Endothelial cell of umbilical vein (primary cell): ENCODE measurements around the gene NOD2. TPM values are rescaled to one million over a fixed set of nuclear protein-coding genes. Genes with fewer than 3 reads are reported as not detected.

Experiments
- BruUV-seq: library from RNA; stranded (reverse); fragments of 400-500 nt; replicated peaks from 2 replicates; lab custom pipeline; 2021; lab: Mats Ljungman, UMichigan
- CTCF ChIA-PET: fragments of 300-600, 350-600 bp; sonication (Branson Sonifier 250); formaldehyde crosslinking; loops from one replicate; lab custom pipeline; 2021; ENCODE audit warnings: antibody characterized with exemption, inconsistent platforms; lab: Charles Lee
- POLR2A ChIA-PET: fragments of 300-600, 350-600 bp; sonication (Branson Sonifier 250); formaldehyde crosslinking; loops from one replicate; lab custom pipeline; 2021; ENCODE audit warnings: antibody characterized with exemption, inconsistent platforms; lab: Charles Lee
- DNase-seq: peaks from one replicate; pipeline ENCODE4 v3.0.0-alpha.2; 2011; ENCODE audit warnings: low read depth, low spot score
- FAIRE-seq: peaks from 2 replicates; lab custom pipeline; 2011; peaks lifted over from hg19 to GRCh38; lab: Jason Lieb, UNC
- H2AFZ ChIP-seq: 2 replicates; pipeline ENCODE4 v1.6.0; 2012; ENCODE audit warnings: low read depth, low read length, control low read depth, inconsistent platforms
- H3K27ac ChIP-seq: 2 replicates; pipeline ENCODE4 v1.5.1; 2011; ENCODE audit warnings: low read depth, mild to moderate bottlenecking, control low read depth, low read length, moderate library complexity; ENCODE audit not compliant: insufficient read depth
- H3K27me3 ChIP-seq, 2 experiments: 2 replicates each; pipeline versions ENCODE4 v1.6.0 to v1.6.1; 2011; ENCODE audit warnings: low read length in 2 of 2, mixed read lengths in 1 of 2; ENCODE audit not compliant: control insufficient read depth in 2 of 2, insufficient read depth in 2 of 2
- H3K36me3 ChIP-seq, 2 experiments: 2 replicates in 1 of 2; 3 replicates in 1 of 2; pipeline ENCODE4 v1.5.1; 2011; ENCODE audit warnings: low read length in 2 of 2, mild to moderate bottlenecking in 1 of 2, moderate library complexity in 1 of 2; ENCODE audit not compliant: control insufficient read depth in 2 of 2, insufficient read depth in 2 of 2; ENCODE audit errors: extremely low read depth in 1 of 2
- H3K4me1 ChIP-seq: 3 replicates; pipeline ENCODE4 v1.5.1; 2011; ENCODE audit warnings: mild to moderate bottlenecking, low read length; ENCODE audit not compliant: control insufficient read depth, insufficient read depth; ENCODE audit errors: extremely low read depth
- H3K4me2 ChIP-seq: 2 replicates; pipeline ENCODE4 v1.6.1; 2011; ENCODE audit warnings: low read length, control low read depth, mixed read lengths; ENCODE audit not compliant: insufficient read depth
- H3K4me3 ChIP-seq, 3 experiments: fragments of 200-600 bp in 1 of 3; sonication (generic), shearing (Covaris generic) in 1 of 3; replicated peaks in 1 of 3; 2 replicates each; pipeline ENCODE4 v1.5.1; 2011 to 2016; ENCODE audit warnings: control low read depth in 3 of 3, low read length in 3 of 3, mild to moderate bottlenecking in 2 of 3, inconsistent platforms in 1 of 3, low read depth in 1 of 3, moderate library complexity in 1 of 3; ENCODE audit not compliant: insufficient read depth in 1 of 3
- H3K79me2 ChIP-seq: 2 replicates; pipeline ENCODE4 v1.6.0; 2012; ENCODE audit warnings: low read length, inconsistent platforms; ENCODE audit not compliant: control insufficient read depth, insufficient read depth
- H3K9ac ChIP-seq: replicated peaks from 2 replicates; pipeline ENCODE3; 2011; ENCODE audit warnings: low read length, control low read depth; ENCODE audit not compliant: insufficient read depth; ENCODE audit errors: extremely low read depth
- H3K9me1 ChIP-seq: replicated peaks from 3 replicates; pipeline ENCODE4 v1.6.0; 2011; ENCODE audit warnings: mild to moderate bottlenecking, low read length; ENCODE audit not compliant: control insufficient read depth, insufficient read depth; ENCODE audit errors: extremely low read depth
- H3K9me3 ChIP-seq: replicated peaks from 2 replicates; pipeline ENCODE4 v1.5.1; 2012; ENCODE audit warnings: low read length, inconsistent platforms; ENCODE audit not compliant: control insufficient read depth, insufficient read depth
- H4K20me1 ChIP-seq: replicated peaks from 2 replicates; pipeline ENCODE3; 2011; ENCODE audit warnings: mild to moderate bottlenecking, low read length; ENCODE audit not compliant: control insufficient read depth, insufficient read depth; ENCODE audit errors: extremely low read depth
- CTCF ChIP-seq, 2 donors: IDR thresholded peaks; 1 replicate in 1 of 2; 2 replicates in 1 of 2; pipeline ENCODE4 v1.5.1; 2011; ENCODE audit warnings: low read length in 2 of 2, mild to moderate bottlenecking in 2 of 2, moderate library complexity in 2 of 2, control low read depth in 1 of 2, inconsistent platforms in 1 of 2, low read depth in 1 of 2; ENCODE audit not compliant: insufficient read depth in 1 of 2; ENCODE audit errors: extremely low read depth in 1 of 2
- EZH2 ChIP-seq: IDR thresholded peaks from 2 replicates; pipeline ENCODE4 v1.6.1; 2012; ENCODE audit warnings: borderline replicate concordance, low read depth, mild to moderate bottlenecking, moderate library complexity, low read length, inconsistent platforms; ENCODE audit not compliant: severe bottlenecking
- FOS ChIP-seq: IDR thresholded peaks from 2 replicates; pipeline ENCODE4 v1.6.1; 2011; ENCODE audit warnings: mild to moderate bottlenecking, low read length, moderate library complexity, borderline replicate concordance; ENCODE audit not compliant: insufficient read depth
- GATA2 ChIP-seq: IDR thresholded peaks from 2 replicates; pipeline ENCODE4 v1.7.0; 2011; ENCODE audit warnings: low read depth, mild to moderate bottlenecking, moderate library complexity, mixed read lengths, low read length; ENCODE audit not compliant: insufficient read length, insufficient read depth
- JUN ChIP-seq: IDR thresholded peaks from 2 replicates; pipeline ENCODE4 v1.6.1; 2011; ENCODE audit warnings: borderline replicate concordance, low read depth; ENCODE audit not compliant: insufficient read length, insufficient read depth
- POLR2A ChIP-seq: IDR thresholded peaks from 2 replicates; pipeline ENCODE4 v1.6.1; 2012; ENCODE audit warnings: low read depth, mild to moderate bottlenecking, control low read depth, low read length
- POLR2AphosphoS5 ChIP-seq: IDR thresholded peaks from 2 replicates; pipeline ENCODE4 v1.6.1; 2012; ENCODE audit warnings: low read depth, mild to moderate bottlenecking, control low read depth, low read length, moderate library complexity; ENCODE audit not compliant: insufficient read depth
- dilution Hi-C: fragments of 300-500 bp; cut with MboI; formaldehyde crosslinking; loops from one replicate; pipeline ENCODE4 v1.15.0; 2019; ENCODE audit warnings: low sequenced_read_pairs; ENCODE audit not compliant: extremely low pct_ligation_motif_present
- intact Hi-C: fragments of 100-400 bp; cut with micrococcal nuclease; formaldehyde crosslinking; loops from one replicate; pipeline ENCODE4 v1.10.0; 2022
- polyA plus RNA-seq, 4 experiments: library from polyadenylated mRNA; depleted of rRNA in 3 of 4; stranded (reverse) in 3 of 4; unstranded in 1 of 4; fragments of >200 nt; gene quantifications; 2 replicates each; pipeline versions ENCODE4 v1.2.1 to v1.2.3, GENCODE V29; 2011 to 2012; ENCODE audit warnings: missing spikeins in 1 of 4
- total RNA-seq: library from RNA; stranded (reverse); gene quantifications from 2 replicates; pipeline ENCODE4 v1.2.3, GENCODE V29; 2021

NOD2 gene
- total and polyA plus RNA-seq, 2 donors (not counting 3 experiments of a cell fraction or from before 2014, with no cell fraction given): 0.07 to 0.58 TPM

- dilution Hi-C loops: no loop called here
- H3K4me2 ChIP-seq: no peak overlapping the region
- DNase-seq: peak; percentile 14
- TF ChIP-seq CTCF (IDR thresholded peaks at IDR 0.05; ENCODE audit: extremely low read depth in 1 of 2, insufficient read depth in 1 of 2, low read depth in 1 of 2, low read length in 2 of 2) (no peak), POLR2A (no peak), POLR2AphosphoS5 (no peak), JUN (no peak), EZH2 (no peak), FOS (peak; percentile 54), GATA2 (no peak)
- H2AFZ ChIP-seq: no peak overlapping the region
- no peaks in the 10 kb centered on the region for H4K20me1 ChIP-seq
- no TSS peak for BruUV-seq
- intact Hi-C loops: loop anchor here (5.0 to 10.0 kb wide), 3 partner anchors 198 to 590 kb away; partner anchors contain the start of genes NKD1 and TENT4B
- H3K27me3 ChIP-seq: no peaks in the 10 kb centered on the region
- no peaks in the 10 kb centered on the region for H3K79me2 ChIP-seq
- FAIRE-seq: peak; percentile 24
- no peak overlapping the region for H3K9ac ChIP-seq
- peaks cover 11% of the 10 kb centered on the region for H3K4me1 ChIP-seq
- no peak overlapping the region for H3K27ac ChIP-seq
- ChIA-PET POLR2A (no interaction called here), CTCF (interaction anchor here (0.7 to 4.1 kb wide), 4 partner anchors 17 to 390 kb away, joined by 3 to 24 read pairs (median 8); no protein-coding TSS in a partner anchor)
- H3K9me3 ChIP-seq: no peaks in the 10 kb centered on the region
- no peaks in the 10 kb centered on the region for H3K9me1 ChIP-seq
- H3K4me3 ChIP-seq: no peak overlapping the region
- H3K36me3 ChIP-seq: peaks cover 0 to 2% of the 10 kb centered on the region in 2 experiments
Observed at GRCh38 chr16:50744881-50745280, 51.5 kb downstream of the NOD2 start.
